NCI-H226 (cell line): ENCODE measurements around the gene DNMT1.

ENCODE experiments used
- DNase-seq: peaks from one replicate; pipeline ENCODE4 v3.0.0-alpha.2; 2015

The DNMT1 gene

GRCh38 chr19:10112895-10113591 is 81.7 kb downstream of the DNMT1 start:
- no peak for DNase-seq

- peak; percentile 53 for DNase-seq
These were observed 82.6 kb downstream of the DNMT1 start for GRCh38 chr19:10112037-10112761.

- DNase-seq: no peak
These were observed 83.3 kb downstream of the DNMT1 start, which contains the start of gene P2RY11 for GRCh38 chr19:10111405-10111811. TSS of gene P2RY11 (plus strand) at chr19:10111693. CDS start at chr19:10111722, 29 bp downstream.

- no peak for DNase-seq
These were observed 83.8 kb downstream of the DNMT1 start for GRCh38 chr19:10110972-10111317.

GRCh38 chr19:10110076-10110971 is 84.4 kb downstream of the DNMT1 start:
- DNase-seq: no peak

- no peak for DNase-seq
These were observed 85.2 kb downstream of the DNMT1 start for GRCh38 chr19:10109528-10109927.

- DNase-seq: no peak
These were observed 86.9 kb downstream of the DNMT1 start for GRCh38 chr19:10107817-10108367.

- DNase-seq: no peak
These were observed 87.5 kb downstream of the DNMT1 start for GRCh38 chr19:10107254-10107653.

- peak; percentile 95 for DNase-seq
These were observed 88.4 kb downstream of the DNMT1 start, which contains the start of gene PPAN for GRCh38 chr19:10106100-10106936. TSS of gene PPAN (plus strand) at chr19:10106362. CDS start at chr19:10106395, 33 bp downstream.

GRCh38 chr19:10105509-10106099 is 89.1 kb downstream of the DNMT1 start:
- no peak for DNase-seq

GRCh38 chr19:10104665-10105508 is 89.9 kb downstream of the DNMT1 start:
- no peak for DNase-seq

- no peak for DNase-seq
These were observed 90.6 kb downstream of the DNMT1 start for GRCh38 chr19:10104130-10104513.

GRCh38 chr19:10102787-10103236 is 91.9 kb downstream of the DNMT1 start:
- no peak for DNase-seq

GRCh38 chr19:10100163-10100785 is 94.5 kb downstream of the DNMT1 start:
- no peak for DNase-seq

- DNase-seq: no peak
These were observed 98.2 kb downstream of the DNMT1 start for GRCh38 chr19:10096615-10096963.

- peak; percentile 81 for DNase-seq
These were observed 98.7 kb downstream of the DNMT1 start for GRCh38 chr19:10095948-10096614.

GRCh38 chr19:10095622-10095947 is 99.2 kb downstream of the DNMT1 start:
- DNase-seq: no peak

- no peak for DNase-seq
These were observed 101.2 kb downstream of the DNMT1 start for GRCh38 chr19:10093295-10094186.
